H9 (cell line): ENCODE measurements around the gene CCDC93. TPM values are rescaled to one million over a fixed set of nuclear protein-coding genes. Genes with fewer than 3 reads are reported as not detected.

ENCODE experiments used
- DNase-seq: peaks from one replicate; pipeline ENCODE4 v3.0.0-alpha.2; 2017
- H2AFZ ChIP-seq: one replicate; pipeline ENCODE4 v1.6.1; 2013; ENCODE audit warnings: mild to moderate bottlenecking, low read length, control low read depth, moderate library complexity
- H2AK5ac ChIP-seq: 2 replicates; pipeline ENCODE4 v1.6.1; 2013; ENCODE audit warnings: low read length, control low read depth, mixed read lengths; ENCODE audit not compliant: insufficient read length
- H2BK120ac ChIP-seq: one replicate; pipeline ENCODE4 v1.6.1; 2013; ENCODE audit warnings: low read depth, mild to moderate bottlenecking, low read length, control low read depth, inconsistent platforms; ENCODE audit not compliant: poor library complexity, severe bottlenecking
- H2BK12ac ChIP-seq: 2 replicates; pipeline ENCODE4 v1.6.1; 2013; ENCODE audit warnings: low read length, control low read depth, mixed read lengths, low read depth; ENCODE audit not compliant: insufficient read length
- H2BK15ac ChIP-seq: 2 replicates; pipeline ENCODE4 v1.6.1; 2013; ENCODE audit warnings: low read depth, low read length, control low read depth
- H2BK20ac ChIP-seq: one replicate; pipeline ENCODE4 v1.6.1; 2013; ENCODE audit warnings: low read depth, mild to moderate bottlenecking, low read length, control low read depth, inconsistent platforms; ENCODE audit not compliant: poor library complexity, severe bottlenecking
- H2BK5ac ChIP-seq: 2 replicates; pipeline ENCODE4 v1.6.1; 2013; ENCODE audit warnings: low read length, control low read depth, mixed read lengths; ENCODE audit not compliant: insufficient read length
- H3K14ac ChIP-seq: 2 replicates; pipeline ENCODE4 v1.6.1; 2013; ENCODE audit warnings: low read length, control low read depth; ENCODE audit not compliant: insufficient read depth
- H3K18ac ChIP-seq: 2 replicates; pipeline ENCODE4 v1.6.1; 2013; ENCODE audit warnings: low read depth, mild to moderate bottlenecking, mixed read lengths, low read length, control low read depth; ENCODE audit not compliant: insufficient read length
- H3K23ac ChIP-seq: 2 replicates; pipeline ENCODE4 v1.6.1; 2013; ENCODE audit warnings: low read length, control low read depth, mixed read lengths, low read depth; ENCODE audit not compliant: insufficient read length
- H3K23me2 ChIP-seq: 2 replicates; pipeline ENCODE4 v1.6.1; 2013; ENCODE audit warnings: low read depth, mild to moderate bottlenecking, mixed read lengths, low read length, control low read depth; ENCODE audit not compliant: insufficient read length, poor library complexity, severe bottlenecking
- H3K27ac ChIP-seq: 2 replicates; pipeline ENCODE4 v1.5.1; 2013; ENCODE audit warnings: low read length, control low read depth, mixed read lengths, low read depth; ENCODE audit not compliant: insufficient read length
- H3K27me3 ChIP-seq: 2 replicates; pipeline ENCODE4 v1.6.1; 2013; ENCODE audit warnings: low read length, control low read depth, inconsistent platforms; ENCODE audit not compliant: insufficient read depth
- H3K4ac ChIP-seq: 2 replicates; pipeline ENCODE4 v1.6.1; 2013; ENCODE audit warnings: low read depth, mild to moderate bottlenecking, control low read depth, inconsistent platforms, low read length, moderate library complexity
- H3K4me1 ChIP-seq: 2 replicates; pipeline ENCODE4 v1.6.1; 2013; ENCODE audit warnings: low read length, control low read depth, inconsistent platforms; ENCODE audit not compliant: insufficient read depth
- H3K4me2 ChIP-seq: 2 replicates; pipeline ENCODE4 v1.6.1; 2013; ENCODE audit warnings: low read length, control low read depth, mixed read lengths; ENCODE audit not compliant: insufficient read length, insufficient read depth
- H3K56ac ChIP-seq: 2 replicates; pipeline ENCODE4 v1.6.1; 2013; ENCODE audit warnings: low read depth, mild to moderate bottlenecking, mixed read lengths, low read length, control low read depth; ENCODE audit not compliant: insufficient read length
- H3K79me1 ChIP-seq: 2 replicates; pipeline ENCODE4 v1.6.1; 2013; ENCODE audit warnings: low read depth, mild to moderate bottlenecking, moderate library complexity, low read length, control low read depth, inconsistent platforms; ENCODE audit not compliant: insufficient read depth, poor library complexity, severe bottlenecking
- H3K79me2 ChIP-seq: 2 replicates; pipeline ENCODE4 v1.6.1; 2013; ENCODE audit warnings: low read length, control low read depth, inconsistent platforms; ENCODE audit not compliant: insufficient read depth
- H3K9ac ChIP-seq: 2 replicates; pipeline ENCODE4 v1.6.1; 2013; ENCODE audit warnings: low read length, control low read depth, mixed read lengths; ENCODE audit not compliant: insufficient read length; ENCODE audit errors: extremely low read depth
- H3K9me3 ChIP-seq: one replicate; pipeline ENCODE4 v1.6.1; 2013; ENCODE audit warnings: low read depth, low read length, inconsistent platforms; ENCODE audit not compliant: control insufficient read depth
- H3T11ph ChIP-seq: one replicate; pipeline ENCODE4 v1.6.1; 2013; ENCODE audit warnings: mild to moderate bottlenecking, low read length, control low read depth, inconsistent platforms
- H4K20me1 ChIP-seq: one replicate; pipeline ENCODE4 v1.6.1; 2013; ENCODE audit not compliant: control insufficient read depth, insufficient read length, insufficient read depth
- H4K5ac ChIP-seq: 2 replicates; pipeline ENCODE4 v1.6.1; 2013; ENCODE audit warnings: low read depth, mild to moderate bottlenecking, mixed read lengths, low read length, control low read depth; ENCODE audit not compliant: insufficient read length
- H4K8ac ChIP-seq: replicated peaks from 2 replicates; pipeline ENCODE4 v1.6.1; 2013; ENCODE audit warnings: low read length, control low read depth, mixed read lengths, low read depth; ENCODE audit not compliant: insufficient read length
- H4K91ac ChIP-seq: 2 replicates; pipeline ENCODE4 v1.6.1; 2013; ENCODE audit warnings: low read depth, mild to moderate bottlenecking, moderate library complexity, mixed read lengths, low read length, control low read depth; ENCODE audit not compliant: insufficient read length
- H3K27ac Mint-ChIP-seq, 3 experiments: 2 replicates in 2 of 3; 3 replicates in 1 of 3; pipeline ENCODE4 v1.8.0; 2020 to 2021; ENCODE audit warnings: mixed read lengths in 3 of 3, mild to moderate bottlenecking in 1 of 3, moderate library complexity in 1 of 3
- H3K27me3 Mint-ChIP-seq: 2 replicates; pipeline ENCODE4 v1.8.0; 2021; ENCODE audit warnings: low read depth, mild to moderate bottlenecking, moderate library complexity, mixed read lengths
- H3K36me3 Mint-ChIP-seq, 3 experiments: 2 replicates in 2 of 3; 3 replicates in 1 of 3; pipeline ENCODE4 v1.8.0; 2020 to 2021; ENCODE audit warnings: low read depth in 3 of 3, mixed read lengths in 3 of 3; ENCODE audit not compliant: insufficient read depth in 1 of 3
- H3K4me1 Mint-ChIP-seq, 2 experiments: 2 replicates each; pipeline ENCODE4 v1.8.0; 2020; ENCODE audit warnings: mixed read lengths in 2 of 2
- H3K4me3 Mint-ChIP-seq, 2 experiments: 2 replicates in 1 of 2; 3 replicates in 1 of 2; pipeline ENCODE4 v1.8.0; 2020 to 2021; ENCODE audit warnings: mild to moderate bottlenecking in 2 of 2, mixed read lengths in 2 of 2, moderate library complexity in 1 of 2
- H3K9me3 Mint-ChIP-seq, 2 experiments: 2 replicates in 1 of 2; 3 replicates in 1 of 2; pipeline ENCODE4 v1.8.0; 2020; ENCODE audit warnings: mild to moderate bottlenecking in 2 of 2, mixed read lengths in 2 of 2, moderate library complexity in 1 of 2
- CTCF ChIP-seq: fragments of 200-600 bp; sonication (generic); conservative IDR thresholded peaks from 3 replicates; pipeline ENCODE4 v1.8.0; 2021; ENCODE audit warnings: antibody characterized with exemption, mild to moderate bottlenecking
- WGBS: extraction: QIAGEN DNeasy Blood & Tissue Kit; methylation state at CpG from one replicate; pipeline ENCODE4 v1.1.7; 2013; ENCODE audit warnings: missing lambda C conversion rate, low lambda C conversion rate, mixed read lengths; ENCODE audit not compliant: insufficient read length; ENCODE audit errors: extremely low coverage; 5-methylcytosine and 5-hydroxymethylcytosine counted together
- total RNA-seq: library from RNA; stranded (reverse); gene quantifications from 2 replicates; pipeline ENCODE4 v1.2.1, GENCODE V29; 2021

The CCDC93 gene
- total RNA-seq, 1 experiment from 2014 or later, result 16.4 TPM

GRCh38 chr2:117917223-117917917 lies 96.5 kb downstream of the CCDC93 start:
- H3K27ac Mint-ChIP-seq, result no peak overlapping the region
- no peak overlapping the region for H2AK5ac ChIP-seq
- no peaks in the 10 kb centered on the region for H3K27me3 ChIP-seq
- no peak overlapping the region for H4K8ac ChIP-seq
- H3K4me3 Mint-ChIP-seq, result no peak overlapping the region
- H3K4me1 Mint-ChIP-seq, result no peaks in the 10 kb centered on the region
- peaks cover 15 to 38% (median 21%) of the 10 kb centered on the region in 3 experiments for H3K36me3 Mint-ChIP-seq
- no peaks in the 10 kb centered on the region for H3K79me1 ChIP-seq
- no peak overlapping the region for H3K14ac ChIP-seq
- no peak overlapping the region for H4K5ac ChIP-seq
- no peak overlapping the region for H3K4ac ChIP-seq
- H3K18ac ChIP-seq, result no peak overlapping the region
- H2BK12ac ChIP-seq, result no peak overlapping the region
- H3K4me1 ChIP-seq, result no peaks in the 10 kb centered on the region
- H3K79me2 ChIP-seq, result no peaks in the 10 kb centered on the region
- no peaks in the 10 kb centered on the region for H4K20me1 ChIP-seq
- no peak overlapping the region for H2AFZ ChIP-seq
- H2BK5ac ChIP-seq, result no peak overlapping the region
- H3K23me2 ChIP-seq, result no peaks in the 10 kb centered on the region
- no peak overlapping the region for H3K56ac ChIP-seq
- H3K4me2 ChIP-seq, result no peak overlapping the region
- no peak overlapping the region for H2BK20ac ChIP-seq
- H3K9me3 ChIP-seq, result no peaks in the 10 kb centered on the region
- TF ChIP-seq CTCF, result peak; percentile 66
- H2BK120ac ChIP-seq, result no peak overlapping the region
- no peak overlapping the region for H3K27ac ChIP-seq
- no peak overlapping the region for H2BK15ac ChIP-seq
- H3K9ac ChIP-seq, result no peak overlapping the region
- no CpG with 5 or more reads among the region's 19 CpGs for WGBS
- no peak overlapping the region for H4K91ac ChIP-seq
- H3K27me3 Mint-ChIP-seq, result no peaks in the 10 kb centered on the region; the same call in 1 of the 2 replicates
- peaks cover under 1 to 3% of the 10 kb centered on the region in 2 experiments; a peak in 3 of 5 replicates for H3K9me3 Mint-ChIP-seq
- H3T11ph ChIP-seq, result no peak overlapping the region
- H3K23ac ChIP-seq, result no peak overlapping the region
- no peak for DNase-seq
